ENCODE measurements around the gene CFAP410. TPM values are rescaled to one million over a fixed set of nuclear protein-coding genes. Genes with fewer than 3 reads are reported as not detected.

CFAP410 gene
- total RNA-seq, 3 donors from 2014 or later, result 22.0 to 33.0 (median 26.6) TPM

DNA sequence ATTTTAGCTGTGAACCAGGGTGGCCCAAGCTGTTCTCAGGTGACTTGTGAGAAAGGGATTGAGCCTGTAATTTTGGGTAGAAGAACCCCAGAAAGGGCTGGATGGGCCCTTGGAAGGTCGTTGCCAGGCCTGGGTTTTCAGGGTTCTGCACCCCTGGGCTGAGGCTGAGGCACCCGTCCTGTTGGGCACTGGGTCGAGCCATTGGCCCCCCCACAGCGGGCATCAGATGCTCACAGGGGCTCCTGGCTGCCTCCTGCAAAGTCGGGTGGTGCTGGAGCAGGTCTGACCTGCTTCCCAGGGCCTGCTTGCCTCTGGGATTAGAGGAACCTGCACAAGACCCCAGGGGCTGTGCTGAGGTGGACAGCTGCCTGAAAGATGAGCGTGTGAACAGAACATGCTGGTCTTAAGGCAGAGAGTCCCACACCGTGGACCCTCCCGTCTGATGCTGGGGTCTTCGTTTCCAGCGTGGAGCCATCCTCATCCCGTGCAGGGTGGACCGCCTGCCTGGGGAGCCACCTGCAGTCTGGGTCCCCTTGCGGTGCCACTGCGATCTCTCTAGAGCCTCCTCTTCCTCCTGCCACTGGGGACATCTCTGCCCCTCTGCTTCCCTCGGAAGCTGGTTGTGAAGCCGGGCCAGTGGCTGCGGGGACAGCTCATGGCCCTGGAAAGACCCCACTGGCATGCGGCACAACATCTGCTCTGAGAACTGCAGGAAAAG, 12.5 kb upstream of the CFAP410 start:
- Histone ChIP-seq H3K4me3 (no peak overlapping the region), H3K36me3 (ENCODE audit: low read depth) (no peaks in the 10 kb centered on the region), H3K9me3 (no peaks in the 10 kb centered on the region), H3K4me1 (ENCODE audit: low read depth) (peaks cover 14% of the 10 kb centered on the region)
- TF ChIP-seq, protein P1, sequence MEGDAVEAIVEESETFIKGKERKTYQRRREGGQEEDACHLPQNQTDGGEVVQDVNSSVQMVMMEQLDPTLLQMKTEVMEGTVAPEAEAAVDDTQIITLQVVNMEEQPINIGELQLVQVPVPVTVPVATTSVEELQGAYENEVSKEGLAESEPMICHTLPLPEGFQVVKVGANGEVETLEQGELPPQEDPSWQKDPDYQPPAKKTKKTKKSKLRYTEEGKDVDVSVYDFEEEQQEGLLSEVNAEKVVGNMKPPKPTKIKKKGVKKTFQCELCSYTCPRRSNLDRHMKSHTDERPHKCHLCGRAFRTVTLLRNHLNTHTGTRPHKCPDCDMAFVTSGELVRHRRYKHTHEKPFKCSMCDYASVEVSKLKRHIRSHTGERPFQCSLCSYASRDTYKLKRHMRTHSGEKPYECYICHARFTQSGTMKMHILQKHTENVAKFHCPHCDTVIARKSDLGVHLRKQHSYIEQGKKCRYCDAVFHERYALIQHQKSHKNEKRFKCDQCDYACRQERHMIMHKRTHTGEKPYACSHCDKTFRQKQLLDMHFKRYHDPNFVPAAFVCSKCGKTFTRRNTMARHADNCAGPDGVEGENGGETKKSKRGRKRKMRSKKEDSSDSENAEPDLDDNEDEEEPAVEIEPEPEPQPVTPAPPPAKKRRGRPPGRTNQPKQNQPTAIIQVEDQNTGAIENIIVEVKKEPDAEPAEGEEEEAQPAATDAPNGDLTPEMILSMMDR (IDR thresholded peaks at IDR 0.05), result no peak
- ATAC-seq (no peak), DNase-seq (peak in 1 of 3 donors; percentile 22)
- intact Hi-C loops (cut with DNase I, micrococcal nuclease), result no loop called here

DNA sequence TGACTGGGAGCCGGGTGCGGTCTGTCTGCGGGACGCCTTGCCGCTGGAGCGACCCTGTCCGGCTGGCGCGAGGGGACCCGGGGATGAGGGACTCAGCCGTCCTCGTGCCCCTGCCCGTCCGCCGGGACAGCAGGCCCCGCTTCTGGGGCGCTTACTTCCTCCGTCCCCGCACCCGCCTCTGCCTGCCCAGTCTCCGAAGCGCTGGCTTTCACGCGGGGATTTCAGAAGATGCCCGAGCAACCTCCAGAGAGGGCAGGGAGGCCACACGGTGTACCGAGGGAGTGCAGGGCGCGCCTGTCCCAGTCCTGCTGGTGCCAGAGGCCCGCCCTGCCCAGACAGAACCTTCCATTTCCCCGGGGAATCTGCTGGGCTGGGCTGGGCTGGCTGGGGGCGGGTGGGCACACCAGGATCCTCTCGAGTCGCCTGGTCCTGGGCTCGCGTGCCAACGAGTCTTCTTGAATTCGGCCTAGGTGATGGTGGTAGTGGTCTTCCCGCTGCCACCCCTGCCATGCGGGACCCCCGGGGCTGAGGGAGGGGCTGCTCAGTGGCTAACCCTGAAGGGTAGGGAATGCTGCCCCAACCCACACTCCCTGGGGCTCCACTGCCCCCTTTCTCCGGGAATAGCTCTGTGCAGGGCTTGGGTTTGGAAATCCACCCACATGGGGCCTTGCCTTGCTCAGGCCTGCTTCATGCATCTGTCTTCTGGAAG, 11.7 kb upstream of the CFAP410 start:
- H3K9me3 ChIP-seq, result no peaks in the 10 kb centered on the region
- no peak for ATAC-seq

DNA sequence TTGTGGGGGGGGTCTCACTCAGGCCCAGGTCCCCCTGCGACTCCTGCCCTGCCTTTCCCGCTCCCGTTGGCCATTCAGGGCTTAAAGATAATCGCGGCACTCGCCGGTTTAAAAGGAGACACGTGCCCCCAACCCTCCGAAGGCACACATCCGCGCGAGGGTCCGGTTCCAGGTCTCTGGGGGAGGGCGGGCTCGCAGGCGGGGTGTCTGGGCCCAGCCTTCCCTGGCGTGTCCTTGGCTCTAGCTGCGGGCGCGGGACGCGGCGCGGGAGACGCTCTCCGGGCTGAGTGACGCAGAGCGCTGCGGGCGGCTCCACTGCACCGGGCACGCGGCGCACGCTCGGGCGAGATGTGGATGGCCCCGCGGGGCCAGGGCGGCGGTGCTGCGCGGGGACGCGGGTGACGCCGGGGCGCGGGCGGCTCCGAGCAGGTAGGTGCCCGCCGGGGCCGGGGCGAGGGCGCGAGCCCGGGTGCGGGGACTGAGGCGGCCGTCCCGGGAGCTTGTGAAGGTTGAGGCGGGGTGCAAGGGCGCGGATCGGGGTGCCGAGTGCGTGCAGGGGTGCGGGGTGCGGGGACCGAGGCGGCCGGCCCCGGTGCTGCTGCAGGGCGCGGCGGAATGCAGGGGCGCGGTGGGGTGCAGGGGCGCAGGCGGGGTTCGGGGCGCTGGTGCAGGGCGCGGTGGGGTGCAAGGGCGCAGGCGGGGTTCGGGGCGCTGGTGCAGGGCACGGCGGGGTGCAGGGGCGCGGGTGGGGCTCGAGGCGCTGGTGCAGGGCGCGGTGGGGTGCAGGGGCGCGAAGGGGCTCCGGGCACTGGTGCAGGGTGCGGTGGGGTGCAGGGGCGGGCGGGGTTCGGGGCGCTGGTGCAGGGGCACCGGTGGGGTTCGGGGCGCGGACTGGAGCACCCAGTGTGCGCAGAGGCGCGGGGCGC, 10.9 kb upstream of the CFAP410 start:
- Histone ChIP-seq H3K36me3 (ENCODE audit: low read depth) (no peaks in the 10 kb centered on the region), H3K9me3 (no peaks in the 10 kb centered on the region), H3K4me1 (ENCODE audit: low read depth) (peaks cover 14% of the 10 kb centered on the region), H3K4me3 (no peak overlapping the region)
- ATAC-seq (no peak), DNase-seq (peak in 1 of 3 donors; percentile 22)
- intact Hi-C loops (cut with DNase I, micrococcal nuclease), result no loop called here
- TF ChIP-seq, protein P1 (IDR thresholded peaks at IDR 0.05), result no peak

More for the DNA sequence above, 11.7 kb upstream of the CFAP410 start:
- Histone ChIP-seq H3K4me3 (no peak overlapping the region), H3K36me3 (ENCODE audit: low read depth) (no peaks in the 10 kb centered on the region), H3K4me1 (ENCODE audit: low read depth) (peaks cover 14% of the 10 kb centered on the region)
- intact Hi-C loops (cut with DNase I, micrococcal nuclease), result no loop called here
- DNase-seq, result peak in 2 of 3 donors; percentile 28 to 57
- TF ChIP-seq, protein P1 (IDR thresholded peaks at IDR 0.05), result no peak

DNA sequence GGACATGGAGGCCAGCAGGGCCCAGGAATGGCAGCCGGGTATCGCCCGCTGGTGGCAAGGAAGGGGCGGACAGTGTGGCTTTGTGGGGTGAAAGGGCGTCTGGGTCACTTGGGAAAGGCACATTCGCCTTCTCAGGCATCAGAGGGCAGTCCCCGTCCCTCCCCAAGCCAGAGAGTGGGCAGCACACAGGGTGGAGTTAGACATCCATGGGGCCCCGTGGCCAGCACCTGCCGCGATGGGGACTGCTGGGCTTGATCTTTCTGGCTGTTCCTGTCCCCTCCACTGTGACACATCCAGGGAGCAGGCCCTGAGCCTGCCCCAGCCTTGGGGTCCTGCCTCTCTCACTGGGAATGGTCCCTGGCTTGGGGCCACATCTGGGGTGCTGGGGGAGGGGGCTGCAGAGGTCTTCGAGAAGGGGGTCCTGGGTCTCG, 10.2 kb upstream of the CFAP410 start:
- TF ChIP-seq, protein P1 (IDR thresholded peaks at IDR 0.05), result no peak
- Histone ChIP-seq H3K36me3 (ENCODE audit: low read depth) (no peaks in the 10 kb centered on the region), H3K4me3 (no peak overlapping the region), H3K4me1 (ENCODE audit: low read depth) (peaks cover 14% of the 10 kb centered on the region), H3K9me3 (no peaks in the 10 kb centered on the region)
- ATAC-seq (no peak), DNase-seq (peak in 1 of 3 donors; percentile 23)
- intact Hi-C loops (cut with DNase I, micrococcal nuclease), result no loop called here

DNA sequence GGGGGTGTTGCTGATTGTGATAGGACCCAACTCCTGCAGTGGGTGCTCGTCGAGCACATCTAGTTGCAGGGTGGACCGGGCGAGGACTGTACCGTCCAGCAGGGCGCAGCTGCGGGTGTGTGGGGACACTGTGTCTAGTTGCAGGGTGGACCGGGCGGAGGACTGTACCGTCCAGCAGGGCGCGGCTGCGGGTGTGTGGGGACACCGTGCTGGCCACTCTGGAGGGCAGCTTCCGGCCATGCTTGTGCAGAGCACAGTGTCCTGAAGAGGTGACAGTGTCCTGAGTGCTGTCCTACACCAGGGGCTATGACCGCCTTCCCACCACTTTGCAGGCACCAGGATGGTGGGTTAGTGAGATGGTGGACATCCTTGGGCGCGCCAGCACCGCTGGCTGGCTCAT, 9.7 kb upstream of the CFAP410 start:
- H3K36me3 ChIP-seq (ENCODE audit: low read depth), result no peaks in the 10 kb centered on the region

More for the DNA sequence above, 9.7 kb upstream of the CFAP410 start:
- Histone ChIP-seq H3K9me3 (no peaks in the 10 kb centered on the region), H3K4me3 (no peak overlapping the region), H3K4me1 (ENCODE audit: low read depth) (peaks cover 14% of the 10 kb centered on the region)
- TF ChIP-seq, protein P1 (IDR thresholded peaks at IDR 0.05), result no peak
- intact Hi-C loops (cut with DNase I, micrococcal nuclease), result no loop called here
- ATAC-seq (peak; percentile 49), DNase-seq (peak in 1 of 3 donors; percentile 22)

Measured in mucosa of descending colon (tissue), 3 donors.